Measurements from ENCODE around the gene SORCS2. TPM values are rescaled to one million over a fixed set of nuclear protein-coding genes. Genes with fewer than 3 reads are reported as not detected.

Gene SORCS2
- total RNA-seq, 4 donors from 2014 or later, result 0.07 to 1.2 (median 0.11) TPM

- DNase-seq, result no peak
- Histone ChIP-seq H3K27me3 (no peaks in the 10 kb centered on the region), H3K27ac (no peak overlapping the region), H3K36me3 (no peaks in the 10 kb centered on the region), H3K4me3 (no peak overlapping the region), H3K9me3 (no peaks in the 10 kb centered on the region), H3K4me1 (no peaks in the 10 kb centered on the region)
- in situ Hi-C loops (cut with MboI; ENCODE audit: low sequenced_read_pairs in 4 of 4) (no loop called here), intact Hi-C loops (cut with DNase I; ENCODE audit: low total_unique reads) (no loop called here)
- TF ChIP-seq POLR2A (IDR thresholded peaks at IDR 0.05), result no peak
- TF ChIP-seq, protein P1, sequence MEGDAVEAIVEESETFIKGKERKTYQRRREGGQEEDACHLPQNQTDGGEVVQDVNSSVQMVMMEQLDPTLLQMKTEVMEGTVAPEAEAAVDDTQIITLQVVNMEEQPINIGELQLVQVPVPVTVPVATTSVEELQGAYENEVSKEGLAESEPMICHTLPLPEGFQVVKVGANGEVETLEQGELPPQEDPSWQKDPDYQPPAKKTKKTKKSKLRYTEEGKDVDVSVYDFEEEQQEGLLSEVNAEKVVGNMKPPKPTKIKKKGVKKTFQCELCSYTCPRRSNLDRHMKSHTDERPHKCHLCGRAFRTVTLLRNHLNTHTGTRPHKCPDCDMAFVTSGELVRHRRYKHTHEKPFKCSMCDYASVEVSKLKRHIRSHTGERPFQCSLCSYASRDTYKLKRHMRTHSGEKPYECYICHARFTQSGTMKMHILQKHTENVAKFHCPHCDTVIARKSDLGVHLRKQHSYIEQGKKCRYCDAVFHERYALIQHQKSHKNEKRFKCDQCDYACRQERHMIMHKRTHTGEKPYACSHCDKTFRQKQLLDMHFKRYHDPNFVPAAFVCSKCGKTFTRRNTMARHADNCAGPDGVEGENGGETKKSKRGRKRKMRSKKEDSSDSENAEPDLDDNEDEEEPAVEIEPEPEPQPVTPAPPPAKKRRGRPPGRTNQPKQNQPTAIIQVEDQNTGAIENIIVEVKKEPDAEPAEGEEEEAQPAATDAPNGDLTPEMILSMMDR (IDR thresholded peaks at IDR 0.05 in 4 of 5, conservative IDR thresholded peaks at IDR 0.05 in 1 of 5), result no peak
- ATAC-seq, result no peak
Observed at GRCh38 chr4:7661066-7661748, 468.9 kb downstream of the SORCS2 start.

GRCh38 chr4:7661846-7662506 is 469.6 kb downstream of the SORCS2 start:
- in situ Hi-C loops (cut with MboI; ENCODE audit: low sequenced_read_pairs in 4 of 4), result no loop called here
- Histone ChIP-seq H3K27me3 (no peaks in the 10 kb centered on the region), H3K9me3 (no peaks in the 10 kb centered on the region), H3K27ac (no peak overlapping the region), H3K36me3 (no peaks in the 10 kb centered on the region), H3K4me3 (no peak overlapping the region), H3K4me1 (no peaks in the 10 kb centered on the region)
- no peak for DNase-seq
- ATAC-seq, result no peak
- no peak for TF ChIP-seq POLR2A (IDR thresholded peaks at IDR 0.05)
- TF ChIP-seq, protein P1 (IDR thresholded peaks at IDR 0.05 in 4 of 5, conservative IDR thresholded peaks at IDR 0.05 in 1 of 5), result no peak
- intact Hi-C loops (cut with DNase I; ENCODE audit: low total_unique reads), result no loop called here

DNA sequence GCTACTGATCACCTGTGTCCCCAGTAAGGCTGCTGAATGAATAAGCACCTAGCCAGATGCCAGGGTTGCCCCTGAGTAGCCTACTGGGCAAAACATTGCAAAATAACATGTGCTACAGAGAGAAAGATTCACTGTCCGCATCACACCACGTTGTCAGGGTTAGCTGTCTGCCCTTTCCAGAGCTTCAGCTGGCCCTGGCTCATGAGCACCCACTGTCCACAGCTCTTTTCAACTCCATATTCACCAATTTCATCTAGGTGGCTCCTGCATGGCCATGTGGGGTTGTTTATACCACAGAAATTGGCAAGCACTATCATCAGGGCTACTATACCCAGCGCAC is 470.1 kb downstream of the SORCS2 start:
- in situ Hi-C loops (cut with MboI; ENCODE audit: low sequenced_read_pairs in 4 of 4), result no loop called here
- Histone ChIP-seq H3K36me3 (no peaks in the 10 kb centered on the region), H3K27ac (no peak overlapping the region), H3K9me3 (no peaks in the 10 kb centered on the region), H3K27me3 (no peaks in the 10 kb centered on the region), H3K4me3 (no peak overlapping the region), H3K4me1 (no peaks in the 10 kb centered on the region)
- no peak for DNase-seq
- ATAC-seq, result no peak
- intact Hi-C loops (cut with DNase I; ENCODE audit: low total_unique reads), result no loop called here
- TF ChIP-seq, protein P1 (IDR thresholded peaks at IDR 0.05 in 4 of 5, conservative IDR thresholded peaks at IDR 0.05 in 1 of 5), result no peak
- no peak for TF ChIP-seq POLR2A (IDR thresholded peaks at IDR 0.05)

DNA sequence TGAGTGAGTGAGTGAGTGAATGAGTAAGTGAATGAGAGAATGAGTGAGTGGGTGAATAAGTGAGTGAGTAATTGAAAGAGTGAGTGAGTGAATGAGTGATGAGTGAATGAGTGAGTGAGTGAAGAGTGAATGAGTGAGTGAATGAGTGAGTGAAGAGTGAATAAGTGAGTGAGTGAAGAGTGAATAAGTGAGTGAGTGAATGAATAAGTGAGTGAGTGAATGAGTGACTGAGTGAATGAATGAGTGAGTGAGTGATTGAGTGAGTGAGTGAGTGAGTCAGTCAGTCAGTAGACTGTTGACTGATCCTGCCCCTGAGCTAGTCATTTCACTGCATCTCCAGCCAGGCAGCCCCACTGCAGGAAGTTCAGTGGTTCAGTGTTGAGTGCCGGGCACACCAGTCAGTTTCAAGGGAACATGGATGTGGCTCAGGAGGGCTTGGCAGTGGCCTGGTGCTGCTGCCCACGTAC is 470.8 kb downstream of the SORCS2 start:
- ATAC-seq (no peak), DNase-seq (no peak)
- in situ Hi-C loops (cut with MboI; ENCODE audit: low sequenced_read_pairs in 4 of 4), result no loop called here
- TF ChIP-seq, protein P1 (IDR thresholded peaks at IDR 0.05 in 4 of 5, conservative IDR thresholded peaks at IDR 0.05 in 1 of 5), result no peak
- no peak for TF ChIP-seq POLR2A (IDR thresholded peaks at IDR 0.05)
- no peaks in the 10 kb centered on the region for H3K36me3 ChIP-seq
- H3K4me3 ChIP-seq, result no peak overlapping the region
- H3K9me3 ChIP-seq, result no peaks in the 10 kb centered on the region
- H3K27ac ChIP-seq, result no peak overlapping the region
- no peaks in the 10 kb centered on the region for H3K27me3 ChIP-seq
- no peaks in the 10 kb centered on the region for H3K4me1 ChIP-seq
- intact Hi-C loops (cut with DNase I; ENCODE audit: low total_unique reads), result no loop called here

Data from gastrocnemius medialis (tissue), 4 donors.